GM18499 (cell line): ENCODE measurements around the gene SERINC5.

Experiments
- ATAC-seq: cut with Tn5 transposase; IDR thresholded peaks from one replicate; pipeline ENCODE4 v1.9.1; 2021; ENCODE audit warnings: moderate number of reproducible peaks; ENCODE audit not compliant: insufficient read depth, unreplicated experiment

SERINC5 gene

DNA sequence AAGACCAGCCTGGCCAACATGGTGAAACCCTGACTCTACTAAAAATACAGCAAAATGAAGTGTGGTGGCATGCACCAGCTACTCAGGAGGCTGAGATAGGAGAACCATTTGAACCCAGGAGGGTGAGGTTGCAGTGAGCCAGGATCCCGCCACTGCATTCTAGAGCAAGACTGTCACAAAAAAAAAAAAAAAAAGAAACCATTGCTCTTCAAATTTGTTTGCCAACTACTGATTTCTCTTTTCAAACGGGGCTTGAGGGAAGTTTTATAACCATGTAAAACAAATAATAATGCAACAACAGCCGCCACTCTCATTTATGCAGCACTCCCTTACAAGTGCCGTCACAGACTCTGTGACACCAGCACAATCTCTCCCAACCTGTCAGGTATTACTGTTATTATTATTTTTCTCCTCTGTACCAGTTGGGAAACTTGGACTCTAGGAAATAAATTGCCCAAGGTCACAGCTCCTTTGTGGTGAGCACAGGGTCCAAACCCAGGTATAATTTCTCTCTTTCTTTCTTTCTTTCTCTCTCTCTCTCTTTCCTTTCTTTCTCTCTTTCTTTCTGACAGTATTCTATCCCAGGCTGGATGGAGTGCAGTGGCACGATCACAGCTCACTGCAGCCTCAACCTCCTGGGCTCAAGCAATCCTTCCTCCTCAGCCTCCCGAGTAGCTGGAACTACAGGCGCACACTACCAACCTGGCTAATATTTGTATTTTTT is 25.4 kb downstream of the SERINC5 start:
- no peak for ATAC-seq

DNA sequence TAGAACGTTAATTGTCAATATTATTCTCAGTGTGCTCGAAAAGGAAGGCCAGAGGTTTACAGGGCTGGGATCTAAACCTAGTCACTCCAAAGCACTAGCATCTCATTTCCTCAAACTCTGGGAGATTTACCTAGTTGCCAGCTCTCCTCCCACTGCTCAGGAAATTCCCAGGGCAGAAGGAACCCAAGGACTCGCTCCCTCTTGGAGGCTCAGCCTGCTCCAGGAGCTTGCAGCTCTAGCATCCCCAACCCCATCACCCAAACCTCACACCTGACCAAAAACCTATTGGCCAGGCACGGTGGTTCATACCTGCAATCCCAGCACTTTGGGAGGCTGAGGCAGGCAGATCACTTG is 26.0 kb downstream of the SERINC5 start:
- no peak for ATAC-seq

DNA sequence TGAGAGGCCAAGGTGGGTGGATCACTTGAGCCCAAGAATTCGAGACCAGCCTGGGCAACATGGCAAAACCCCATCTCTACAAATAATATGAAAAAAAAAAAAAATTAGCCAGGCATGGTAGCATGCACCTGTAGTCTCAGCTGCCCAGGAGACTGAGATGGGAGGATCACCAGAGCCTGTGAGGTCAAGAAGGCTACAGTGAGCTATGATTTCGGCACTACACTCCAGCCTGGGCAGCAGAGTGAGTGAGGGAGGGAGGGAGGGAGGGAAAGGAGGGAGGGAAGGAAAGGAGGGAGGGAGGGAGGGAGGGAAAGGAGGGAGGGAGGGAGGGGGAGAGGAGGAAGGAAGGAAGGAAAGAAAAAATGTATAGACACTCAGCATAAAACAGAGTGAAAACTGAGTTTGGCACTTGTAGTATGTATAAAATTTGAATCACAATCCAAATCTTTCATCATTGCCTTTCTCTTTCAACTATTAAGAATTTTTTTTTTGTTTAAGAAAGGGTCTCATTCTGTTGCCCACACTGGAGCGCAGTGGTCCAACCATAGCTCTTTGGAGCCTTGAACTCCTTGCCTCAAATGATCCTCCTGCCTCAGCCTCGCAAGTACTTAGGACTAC is 27.8 kb downstream of the SERINC5 start:
- no peak for ATAC-seq

DNA sequence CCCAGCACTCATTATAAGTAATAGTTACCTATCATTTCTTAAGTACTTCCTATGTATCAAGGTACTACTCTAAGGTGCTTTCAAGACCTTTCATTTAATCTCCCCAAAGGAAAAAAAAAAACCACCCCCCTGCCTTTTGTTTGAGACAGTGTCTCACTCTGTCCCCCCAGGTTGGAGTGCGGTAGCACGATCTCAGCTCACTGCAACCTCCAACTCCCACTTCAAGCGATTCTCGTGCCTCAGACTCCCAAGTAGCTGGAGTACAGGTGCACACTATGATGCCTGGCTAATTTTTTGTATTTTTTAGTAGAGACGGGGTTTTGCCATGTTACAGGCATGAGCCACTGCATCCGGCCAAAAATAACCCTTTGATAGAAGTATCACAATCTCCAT is 29.9 kb downstream of the SERINC5 start:
- no peak for ATAC-seq

DNA sequence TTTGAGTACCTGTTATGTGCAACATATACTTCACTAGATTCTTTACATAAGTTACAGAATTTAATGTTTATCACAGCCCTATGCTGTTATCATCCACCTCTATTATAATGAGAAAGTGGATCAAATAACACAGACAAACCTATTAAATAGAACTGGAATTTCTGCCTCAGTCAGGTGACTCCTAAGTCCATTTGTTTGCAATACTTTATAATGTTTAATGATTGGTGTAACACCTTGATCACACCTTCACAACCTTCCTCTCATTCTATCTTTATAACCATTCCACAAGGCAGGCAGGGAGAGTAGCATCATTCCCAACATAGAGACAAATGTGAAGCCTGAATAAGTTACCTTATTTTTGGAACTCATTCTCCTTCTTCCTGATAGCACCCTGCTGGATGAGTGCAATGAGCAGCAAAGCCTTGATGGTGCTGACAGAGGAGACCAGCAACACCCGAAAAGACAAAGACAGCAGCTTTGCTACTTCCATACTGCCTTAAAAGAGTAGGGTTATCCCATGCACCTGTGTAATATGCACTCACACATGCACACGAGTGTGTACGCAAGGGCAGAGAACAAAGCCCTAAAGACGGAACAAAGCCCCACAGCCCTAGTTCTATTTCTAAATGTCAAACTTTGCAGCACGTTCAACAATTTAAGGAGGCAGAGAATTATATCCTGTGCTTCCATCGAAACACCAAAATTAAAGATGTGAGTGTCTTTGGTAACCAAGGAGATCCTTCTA is 30.5 kb downstream of the SERINC5 start:
- ATAC-seq, result no peak

DNA sequence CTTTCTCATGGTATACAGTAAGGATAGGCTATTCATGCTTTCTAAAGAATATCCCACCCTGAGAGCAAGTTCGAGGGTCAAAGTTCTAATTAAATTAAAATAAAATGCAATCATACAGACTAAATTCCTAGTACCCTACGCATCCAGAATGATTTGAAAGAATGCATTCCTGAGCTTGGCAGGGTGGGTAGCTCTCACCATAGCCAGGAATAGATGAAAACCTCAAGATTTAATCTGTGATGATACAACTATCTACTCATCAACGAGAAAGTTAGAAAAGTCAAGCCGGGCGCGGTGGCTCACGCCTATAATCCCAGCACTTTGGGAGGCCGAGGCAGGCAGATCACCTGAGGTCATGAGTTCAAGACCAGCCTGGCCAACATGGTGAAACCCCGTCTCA is 32.3 kb downstream of the SERINC5 start:
- no peak for ATAC-seq

DNA sequence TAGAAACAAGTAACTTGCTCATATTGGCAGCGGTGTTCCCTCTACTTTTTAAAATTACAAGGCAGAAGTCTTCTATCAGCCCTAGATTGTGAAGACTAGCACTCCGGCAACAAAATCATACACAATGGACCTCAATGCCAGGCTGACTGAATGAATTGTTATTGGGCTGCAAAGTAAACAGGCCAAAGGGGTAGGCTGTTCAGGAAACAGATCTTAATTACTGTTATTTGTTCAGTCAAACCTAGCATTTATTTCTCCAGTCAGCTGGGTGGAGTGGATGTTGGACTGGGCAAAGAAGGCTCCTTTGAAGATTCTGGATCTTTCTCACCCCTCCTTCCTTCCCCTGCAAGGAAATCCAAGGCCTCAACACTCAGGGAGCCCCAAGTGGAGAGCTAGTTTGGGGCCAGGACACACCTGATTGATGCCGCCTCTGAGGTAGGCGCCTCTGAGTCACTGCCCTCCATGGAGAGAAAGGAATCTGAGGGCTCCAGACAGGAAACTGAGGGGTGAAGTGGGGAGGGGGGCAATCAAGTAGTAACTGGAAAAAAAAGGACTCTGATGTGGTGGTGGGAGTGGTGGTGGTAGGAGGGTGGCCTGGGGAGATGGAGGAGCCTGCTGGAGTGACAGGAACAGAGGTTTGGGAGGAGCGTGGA is 35.5 kb downstream of the SERINC5 start:
- ATAC-seq, result no peak

DNA sequence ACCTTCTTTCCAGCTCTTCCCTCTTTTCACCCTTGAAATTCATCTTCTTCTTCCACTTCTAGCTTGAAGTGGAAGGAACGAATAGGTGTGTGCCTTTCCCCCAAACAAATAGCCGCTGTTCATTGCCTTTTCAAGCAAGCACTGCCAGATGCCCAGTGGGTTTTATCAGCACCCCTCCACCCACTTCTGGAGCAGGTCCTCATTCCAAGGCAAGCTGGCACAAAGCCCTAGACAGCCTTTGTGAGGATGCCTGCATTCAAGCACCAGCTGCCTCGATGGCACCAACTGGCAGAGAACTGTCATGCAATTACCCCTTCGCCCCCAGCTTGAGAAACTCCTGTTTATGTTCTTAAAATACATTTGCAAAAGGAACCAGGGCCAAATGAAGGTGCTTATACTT is 36.5 kb downstream of the SERINC5 start:
- ATAC-seq, result no peak

DNA sequence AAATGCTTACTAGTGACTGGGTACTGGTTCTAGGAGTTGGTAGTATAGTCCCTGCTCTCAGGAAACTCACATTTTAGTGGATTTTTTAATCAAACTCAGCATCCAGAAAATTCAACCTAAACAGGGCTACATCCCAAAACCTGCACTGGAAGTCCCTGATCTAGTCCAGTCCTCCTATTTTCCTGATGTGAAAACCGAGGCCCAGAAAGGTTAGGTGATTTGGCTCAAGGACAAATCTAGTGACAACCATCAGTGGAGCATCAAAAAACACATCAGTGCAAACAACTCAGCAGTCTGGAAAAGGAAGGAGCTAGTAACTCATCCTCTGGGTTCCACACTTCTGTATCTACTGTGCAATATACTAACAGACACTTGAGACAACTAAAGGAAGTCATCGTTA is 38.2 kb downstream of the SERINC5 start:
- ATAC-seq, result no peak

DNA sequence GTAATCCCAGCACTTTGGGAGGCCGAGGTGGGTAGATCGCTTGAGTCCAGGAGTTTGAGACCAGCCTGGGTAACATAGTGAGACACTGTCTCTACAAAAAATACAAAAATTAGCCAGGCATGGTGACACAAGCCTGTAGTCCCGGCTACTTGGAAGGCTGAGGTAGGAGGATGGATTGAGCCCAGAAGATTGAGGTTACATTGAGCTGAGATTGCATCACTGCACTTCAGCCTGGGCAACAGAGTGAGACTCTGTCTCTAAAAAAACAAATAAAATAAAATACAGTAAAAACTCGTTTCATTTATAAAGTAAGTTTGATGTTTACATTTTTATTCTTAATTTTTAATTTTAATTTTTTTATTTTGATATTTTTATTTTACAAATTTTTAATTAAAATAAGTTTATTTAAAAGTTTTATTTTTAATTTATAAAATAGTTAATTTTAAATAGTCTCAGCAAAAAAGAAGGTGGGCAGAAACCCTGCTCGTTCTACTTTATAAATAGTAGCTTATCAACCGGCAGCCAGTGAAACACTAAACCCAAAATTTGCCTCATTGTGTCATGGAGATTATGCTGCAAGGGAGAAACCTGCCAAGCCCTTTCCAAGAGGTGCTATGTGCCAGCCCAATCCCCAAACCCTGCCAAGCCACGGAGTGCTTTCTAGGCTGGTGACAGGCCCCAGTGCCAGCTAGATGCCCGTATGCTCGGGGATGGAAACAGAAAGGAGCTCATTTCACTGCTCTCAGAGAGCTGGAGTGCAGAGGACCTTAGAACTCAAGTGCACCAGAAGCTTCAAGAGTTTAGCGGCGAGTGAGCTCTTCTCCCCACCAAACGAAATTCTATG is 38.9 kb downstream of the SERINC5 start:
- no peak for ATAC-seq

DNA sequence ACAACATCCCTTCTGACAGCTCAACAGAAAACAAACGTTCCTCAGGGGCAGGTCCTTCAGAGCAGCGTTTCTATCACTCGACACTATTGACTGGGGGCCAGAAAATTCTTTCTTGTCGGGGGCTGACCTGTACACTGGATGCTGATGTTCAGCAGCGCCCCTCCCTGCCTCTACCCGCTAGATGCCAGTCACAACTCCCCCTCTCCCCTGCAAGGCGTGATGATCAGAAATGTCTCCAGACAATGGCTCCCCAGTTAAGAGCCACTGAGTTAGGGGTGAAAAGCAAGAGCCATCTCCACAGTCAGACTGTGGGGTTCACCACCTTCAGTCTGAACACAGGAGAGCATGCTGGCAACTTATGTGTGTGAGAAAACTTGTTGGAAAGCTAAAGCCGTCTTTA is 39.8 kb downstream of the SERINC5 start:
- ATAC-seq, result no peak

DNA sequence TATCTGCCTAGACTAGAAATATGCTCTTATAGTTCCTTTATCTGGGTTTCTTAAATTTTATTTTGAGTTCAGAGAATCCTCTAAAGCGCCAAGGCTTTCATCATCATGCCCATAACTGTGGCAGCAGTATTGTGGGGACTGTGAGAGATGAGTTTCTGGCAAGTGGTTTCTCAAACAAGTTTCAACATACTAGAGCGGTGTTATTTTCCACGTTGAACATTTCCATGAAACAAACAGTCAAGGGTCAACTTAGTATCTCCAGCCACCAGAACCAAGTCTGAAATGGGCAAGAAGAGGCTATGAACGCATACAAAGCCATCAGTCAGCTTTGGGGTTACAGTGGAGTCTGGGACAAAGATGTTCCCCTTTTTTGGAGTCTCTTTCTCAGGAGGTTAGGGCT is 40.3 kb downstream of the SERINC5 start:
- ATAC-seq, result no peak

DNA sequence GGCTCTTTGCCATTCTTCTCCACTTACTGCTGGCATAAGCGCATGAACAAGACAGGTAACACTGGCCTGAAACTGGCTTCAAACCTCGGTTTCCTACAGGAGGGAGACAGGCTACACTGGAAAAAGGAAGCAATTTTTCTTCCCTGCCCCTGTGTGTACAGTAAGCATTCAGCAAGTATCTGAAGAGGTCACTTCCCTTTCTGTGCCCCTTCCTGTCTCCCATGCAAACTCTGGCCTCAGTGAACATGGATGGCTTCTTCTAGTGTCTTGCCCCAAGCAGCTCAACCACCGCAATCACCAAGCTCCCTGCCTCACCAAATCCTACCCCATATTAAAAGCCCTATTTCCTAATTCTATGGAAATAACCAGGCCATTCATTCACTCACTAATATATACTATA is 42.4 kb downstream of the SERINC5 start:
- ATAC-seq, result no peak

DNA sequence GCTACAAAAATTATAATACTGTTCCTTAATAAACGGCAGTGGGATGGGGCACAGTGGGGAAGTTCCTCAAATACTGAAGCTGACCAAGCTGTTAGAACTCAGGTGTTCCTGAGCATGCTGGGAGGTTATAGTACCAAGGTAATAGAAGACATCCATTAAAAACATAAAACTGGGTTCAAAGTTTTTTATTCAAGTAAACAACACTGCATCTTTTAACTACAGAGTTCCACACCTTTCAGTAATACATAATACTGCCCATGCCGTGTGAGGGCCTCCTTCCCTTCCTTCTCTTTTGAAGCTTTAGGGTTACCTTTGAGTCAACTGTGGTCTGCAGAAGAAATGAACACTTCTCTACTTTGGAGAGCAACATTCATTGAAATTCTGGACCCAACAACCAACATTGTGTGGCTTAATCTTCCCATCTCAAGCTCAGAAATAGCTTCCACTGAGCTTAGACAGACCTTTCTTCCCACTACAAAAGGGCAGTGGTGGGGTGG is 43.6 kb downstream of the SERINC5 start:
- no peak for ATAC-seq

DNA sequence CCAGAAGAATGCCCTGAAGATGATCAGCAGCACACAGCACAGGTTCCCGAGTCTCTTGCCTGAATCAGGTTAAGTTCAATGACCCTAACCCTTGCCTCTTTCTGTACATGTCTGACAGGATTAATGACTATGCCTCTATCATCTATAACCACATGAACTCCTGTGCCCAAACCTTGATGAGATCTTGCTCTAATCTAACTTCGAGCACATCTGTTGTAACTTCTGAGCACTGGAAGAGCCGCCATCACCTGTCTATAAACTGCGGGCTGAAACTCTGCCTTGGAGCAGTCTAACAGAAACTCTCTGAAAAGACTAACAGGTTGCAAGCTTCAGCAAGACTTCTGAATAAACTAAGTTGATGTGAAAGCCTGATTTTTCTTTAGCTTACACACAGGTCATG is 44.5 kb downstream of the SERINC5 start:
- no peak for ATAC-seq

DNA sequence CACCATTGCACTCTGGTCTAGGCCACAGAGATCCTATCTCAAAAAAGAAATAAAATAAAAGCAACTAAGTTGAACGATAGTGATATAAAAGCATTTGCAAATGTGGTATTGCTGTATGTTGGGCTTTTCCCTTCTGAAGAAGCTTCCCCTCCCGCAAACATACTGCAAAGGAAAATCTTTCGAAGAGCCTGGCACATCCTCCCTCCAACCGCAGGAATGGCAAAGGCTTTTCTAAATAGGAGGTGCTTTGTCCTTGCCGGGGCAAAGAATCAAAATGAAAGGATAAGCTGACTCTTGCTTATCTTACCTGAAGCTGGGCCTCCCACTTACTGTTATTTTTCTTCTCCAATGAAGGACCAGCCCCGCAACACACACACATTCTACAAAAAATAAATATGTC is 45.8 kb downstream of the SERINC5 start:
- ATAC-seq, result no peak

DNA sequence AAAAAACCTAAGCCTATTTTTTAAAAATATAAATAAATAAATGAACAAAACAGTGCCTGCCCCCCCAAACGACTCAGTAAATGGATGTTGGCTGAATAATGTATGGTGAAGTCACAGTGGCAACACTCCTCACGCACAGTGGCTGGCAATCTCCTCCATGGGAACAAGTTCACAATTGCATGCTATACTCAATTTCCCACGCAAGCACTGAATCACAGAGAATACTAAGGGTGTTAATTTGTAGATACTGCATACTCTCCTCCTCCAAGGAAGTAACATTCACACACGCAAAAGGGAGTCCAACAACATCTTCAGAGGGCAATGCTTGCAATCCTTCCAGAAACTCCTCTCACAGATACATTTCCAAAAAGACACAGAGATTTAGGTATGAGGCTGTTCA is 47.5 kb downstream of the SERINC5 start:
- ATAC-seq, result no peak

DNA sequence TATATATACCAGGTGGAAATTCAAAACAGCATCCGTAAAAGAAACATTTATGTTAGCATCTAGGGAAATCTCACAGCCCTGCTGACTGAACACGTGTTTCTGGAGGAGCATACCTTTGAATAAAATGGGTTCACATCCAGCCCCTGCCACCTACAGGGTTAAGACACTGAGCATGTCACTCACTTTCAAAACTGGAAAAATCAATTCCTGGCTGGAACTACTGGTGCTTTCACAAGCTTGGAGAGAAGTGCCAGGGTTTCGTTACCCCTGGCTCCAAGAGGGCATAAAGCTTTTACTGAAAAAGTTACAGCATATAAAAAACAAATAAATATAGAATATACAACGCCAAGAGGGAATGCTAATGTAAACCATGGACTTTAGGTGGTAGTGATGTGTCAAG is 48.0 kb downstream of the SERINC5 start:
- ATAC-seq, result no peak

DNA sequence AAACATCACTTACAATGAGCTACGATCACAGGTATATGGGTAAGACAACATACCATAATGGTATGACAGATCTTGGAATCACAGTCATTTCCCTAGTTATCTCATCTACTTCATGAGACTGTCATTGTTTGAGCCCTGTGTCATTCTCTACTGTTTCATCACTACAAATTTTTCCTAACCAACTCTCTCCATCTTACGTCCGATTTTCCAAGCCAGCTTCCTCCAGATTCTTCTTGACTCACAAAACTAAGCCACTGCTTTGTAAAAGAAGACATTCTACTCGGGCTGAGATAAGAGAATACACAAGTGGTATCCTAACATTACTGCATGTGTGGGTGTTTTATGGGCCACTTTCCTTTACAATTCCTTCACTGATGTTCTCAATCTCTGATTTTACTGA is 49.6 kb downstream of the SERINC5 start:
- no peak for ATAC-seq

DNA sequence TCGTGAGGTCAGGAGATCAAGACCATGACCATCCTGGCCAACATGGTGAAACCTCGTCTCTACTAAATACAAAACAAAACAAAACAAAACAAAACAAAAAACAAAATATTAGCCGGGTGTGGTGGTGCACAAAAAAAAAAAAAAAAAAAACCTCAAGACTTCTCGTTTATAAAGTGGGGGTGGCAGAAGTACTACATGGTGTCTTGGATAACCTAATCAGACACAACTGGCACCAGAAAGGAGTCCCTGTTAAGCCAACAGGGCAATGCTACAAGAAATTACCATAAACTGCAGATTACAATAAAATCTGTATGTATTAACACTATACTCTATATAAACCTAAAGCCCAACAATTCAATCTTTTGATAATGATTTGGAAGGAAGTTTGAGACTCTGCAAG is 50.0 kb downstream of the SERINC5 start:
- ATAC-seq, result no peak
